H1 (cell line): Measurements from ENCODE around the gene XPO5. TPM values are rescaled to one million over a fixed set of nuclear protein-coding genes. Genes with fewer than 3 reads are reported as not detected.
A peak's percentile ranks its signal among the peaks of the same experiment; 100 is the strongest.

Experiments used
- BACH1 ChIP-seq: IDR thresholded peaks from 2 replicates; pipeline ENCODE4 v1.6.1; 2012; ENCODE audit warnings: low read length, improper control_type of control experiment
- EGR1 ChIP-seq: IDR thresholded peaks from 2 replicates; pipeline ENCODE4 v1.6.1; 2011; ENCODE audit warnings: low read depth, low read length, borderline replicate concordance
- EP300 ChIP-seq, 2 experiments: IDR thresholded peaks; 1 replicate in 1 of 2; 2 replicates in 1 of 2; pipeline ENCODE4 v1.6.1; 2011 to 2012; ENCODE audit warnings: low read depth in 2 of 2, low read length in 2 of 2, mild to moderate bottlenecking in 2 of 2, borderline replicate concordance in 1 of 2, inconsistent platforms in 1 of 2, moderate library complexity in 1 of 2
- GABPA ChIP-seq: IDR thresholded peaks from 2 replicates; pipeline ENCODE4 v1.6.1; 2011; ENCODE audit warnings: mild to moderate bottlenecking, low read length, moderate library complexity, borderline replicate concordance; ENCODE audit not compliant: insufficient read depth
- HDAC2 ChIP-seq, 2 experiments: fragments of 300-600 bp in 1 of 2; sonication (generic) in 1 of 2; IDR thresholded peaks; 2 replicates each; pipeline ENCODE4 v1.6.1; 2011 to 2012; ENCODE audit warnings: low read depth in 2 of 2, low read length in 2 of 2, mild to moderate bottlenecking in 2 of 2, moderate library complexity in 2 of 2, borderline replicate concordance in 1 of 2, inconsistent platforms in 1 of 2
- POLR2AphosphoS5 ChIP-seq: IDR thresholded peaks from 2 replicates; pipeline ENCODE4 v1.6.1; 2011; ENCODE audit warnings: low read depth, low read length
- RBBP5 ChIP-seq: IDR thresholded peaks from 2 replicates; pipeline ENCODE4 v1.7.1; 2012; ENCODE audit warnings: low read depth, mild to moderate bottlenecking, inconsistent platforms, low read length, moderate library complexity, borderline replicate concordance
- SAP30 ChIP-seq: fragments of 300-600 bp; sonication (generic); IDR thresholded peaks from 2 replicates; pipeline ENCODE4 v1.7.1; 2012; ENCODE audit warnings: low read length, moderate library complexity, mild to moderate bottlenecking, inconsistent platforms; ENCODE audit not compliant: insufficient read depth, insufficient replicate concordance
- SIN3A ChIP-seq, 2 experiments: IDR thresholded peaks in 1 of 2; conservative IDR thresholded peaks in 1 of 2; 2 replicates each; pipeline ENCODE4 v1.6.1; 2011 to 2012; ENCODE audit warnings: low read length in 2 of 2, improper control_type of control experiment in 1 of 2, low read depth in 1 of 2, mild to moderate bottlenecking in 1 of 2
- TAF7 ChIP-seq: optimal IDR thresholded peaks from 2 replicates; pipeline ENCODE3; 2011; ENCODE audit warnings: low read depth, mild to moderate bottlenecking, inconsistent platforms, low read length, moderate library complexity, borderline replicate concordance
- polyA plus RNA-seq, 7 experiments: library from polyadenylated mRNA; depleted of rRNA in 3 of 7; stranded (reverse) in 5 of 7; unstranded in 2 of 7; fragments of >200 nt in 5 of 7; fragments of 200-250 nt in 2 of 7; gene quantifications; 1 replicate in 5 of 7; 2 replicates in 1 of 7; 4 replicates in 1 of 7; pipeline versions ENCODE4 v1.2.1 to v1.2.3, GENCODE V29; 2011 to 2013; ENCODE audit warnings: missing spikeins in 2 of 7, mixed read lengths in 2 of 7
- total RNA-seq: library from RNA; stranded (reverse); fragmentation: NEBNext Ultra II Directional; extraction: Animal tissue kit (Norgen Biotek cat#: 25700); gene quantifications from 2 replicates; pipeline ENCODE4 v1.2.1, GENCODE V29; 2021

Gene XPO5
- total and polyA plus RNA-seq, 2 of the 8 experiments (the other 6 are each of a cell fraction or from before 2014, with no cell fraction given), result 80.6 to 95.7 TPM

GRCh38 chr6:43575772-43576551 is at the start of gene XPO5, which contains the start of gene POLH (continued):
- peak; percentile 90 to 94 for TF ChIP-seq SIN3A (conservative IDR thresholded peaks at IDR 0.05 in 1 of 2, IDR thresholded peaks at IDR 0.05 in 1 of 2; ENCODE audit: low read depth in 1 of 2, low read length in 2 of 2)
- TF ChIP-seq RBBP5, result peak; percentile 96; the same call in 1 of the 2 replicates
- no peak; the same call in 1 of the 2 replicates for TF ChIP-seq EGR1
- peak in 1 of 2 experiments; percentile 88; a peak in 1 of 4 replicates for TF ChIP-seq HDAC2 (IDR thresholded peaks at IDR 0.05; ENCODE audit: borderline replicate concordance in 1 of 2, low read depth in 2 of 2, low read length in 2 of 2)
- TF ChIP-seq TAF7, result peak; percentile 19
- TF ChIP-seq EP300 (IDR thresholded peaks at IDR 0.05; ENCODE audit: borderline replicate concordance in 1 of 2, low read depth in 2 of 2, low read length in 2 of 2), result no peak
- TF ChIP-seq BACH1, result no peak
- TF ChIP-seq POLR2AphosphoS5, result peak; percentile 50
- TF ChIP-seq SAP30, result peak; percentile 92
- TF ChIP-seq GABPA, result no peak
